ENCODE measurements around the gene PHF20.

GRCh38 chr20:35909176-35909575 is 137.4 kb downstream of the PHF20 start:
- TF ChIP-seq, protein P1, sequence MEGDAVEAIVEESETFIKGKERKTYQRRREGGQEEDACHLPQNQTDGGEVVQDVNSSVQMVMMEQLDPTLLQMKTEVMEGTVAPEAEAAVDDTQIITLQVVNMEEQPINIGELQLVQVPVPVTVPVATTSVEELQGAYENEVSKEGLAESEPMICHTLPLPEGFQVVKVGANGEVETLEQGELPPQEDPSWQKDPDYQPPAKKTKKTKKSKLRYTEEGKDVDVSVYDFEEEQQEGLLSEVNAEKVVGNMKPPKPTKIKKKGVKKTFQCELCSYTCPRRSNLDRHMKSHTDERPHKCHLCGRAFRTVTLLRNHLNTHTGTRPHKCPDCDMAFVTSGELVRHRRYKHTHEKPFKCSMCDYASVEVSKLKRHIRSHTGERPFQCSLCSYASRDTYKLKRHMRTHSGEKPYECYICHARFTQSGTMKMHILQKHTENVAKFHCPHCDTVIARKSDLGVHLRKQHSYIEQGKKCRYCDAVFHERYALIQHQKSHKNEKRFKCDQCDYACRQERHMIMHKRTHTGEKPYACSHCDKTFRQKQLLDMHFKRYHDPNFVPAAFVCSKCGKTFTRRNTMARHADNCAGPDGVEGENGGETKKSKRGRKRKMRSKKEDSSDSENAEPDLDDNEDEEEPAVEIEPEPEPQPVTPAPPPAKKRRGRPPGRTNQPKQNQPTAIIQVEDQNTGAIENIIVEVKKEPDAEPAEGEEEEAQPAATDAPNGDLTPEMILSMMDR (IDR thresholded peaks at IDR 0.05) = no peak
- TF ChIP-seq JUN (CRISPR knock-in tag; IDR thresholded peaks at IDR 0.05) (no peak), FOXJ3 (CRISPR knock-in tag; IDR thresholded peaks at IDR 0.05; ENCODE audit: borderline replicate concordance) (no peak), PRDM15 (CRISPR knock-in tag; IDR thresholded peaks at IDR 0.05) (no peak)
